NCI-H2196 treated with DMSO at 0.1 percent for 48 hours (cell line): ENCODE data around the gene CCDC43.
A peak's percentile ranks its signal among the peaks of the same experiment; 100 is the strongest.
"Not testable (repeated sequence)": the region's sequence is repeated elsewhere in the genome, so short reads cannot be mapped to it uniquely, and the experiment has no call there.

ENCODE experiments used
- DNase-seq: peaks from one replicate; lab custom pipeline; 2025; ENCODE audit not compliant: unreplicated experiment; lab: John Stamatoyannopoulos, UW

The CCDC43 gene, protein sequence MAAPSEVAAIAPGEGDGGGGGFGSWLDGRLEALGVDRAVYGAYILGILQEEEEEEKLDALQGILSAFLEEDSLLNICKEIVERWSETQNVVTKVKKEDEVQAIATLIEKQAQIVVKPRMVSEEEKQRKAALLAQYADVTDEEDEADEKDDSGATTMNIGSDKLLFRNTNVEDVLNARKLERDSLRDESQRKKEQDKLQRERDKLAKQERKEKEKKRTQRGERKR

DNA sequence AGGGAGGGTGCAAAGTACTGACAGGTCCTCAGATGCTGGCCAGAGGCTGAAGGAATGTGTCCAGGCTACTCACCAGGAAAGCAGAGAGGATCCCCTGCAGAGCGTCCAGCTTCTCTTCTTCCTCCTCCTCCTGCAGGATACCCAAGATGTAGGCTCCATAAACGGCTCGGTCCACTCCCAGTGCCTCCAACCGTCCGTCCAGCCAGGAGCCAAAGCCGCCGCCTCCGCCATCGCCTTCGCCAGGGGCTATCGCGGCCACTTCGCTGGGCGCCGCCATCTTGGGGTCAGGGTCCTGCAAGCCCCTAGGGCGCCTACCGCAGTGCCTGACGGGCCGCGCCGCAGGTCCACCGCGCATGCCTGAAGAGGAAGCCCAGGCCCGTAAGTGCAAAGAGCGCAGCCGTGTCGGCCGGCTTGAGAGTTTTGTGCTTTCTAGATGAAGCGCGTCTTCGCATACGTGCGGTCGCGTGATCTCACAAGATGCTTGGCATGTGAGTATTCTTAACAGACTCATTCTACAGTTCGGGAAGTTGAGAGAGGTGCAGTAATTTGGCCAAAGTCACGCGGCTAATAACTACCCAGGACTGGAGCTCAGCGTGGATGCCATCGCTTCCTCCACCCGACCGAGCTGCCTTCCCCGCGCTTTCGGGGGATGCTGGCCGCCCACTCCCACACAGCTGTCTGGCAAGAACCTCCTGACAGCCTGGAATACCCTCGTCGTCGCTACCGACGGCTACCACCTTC lies at the start of gene CCDC43:
Gene CCDC43 (minus strand): TSS at position 300 of the 741 bp plus-strand sequence. CDS start 23 bp downstream, at position 277.
- DNase-seq = peak; percentile 93

- DNase-seq = no peak
Observed at GRCh38 chr17:44738214-44738906, 48.8 kb upstream of the CCDC43 start.

- no peak for DNase-seq
Observed at GRCh38 chr17:44736551-44737240, 47.1 kb upstream of the CCDC43 start.

GRCh38 chr17:44734272-44734671 lies 44.7 kb upstream of the CCDC43 start:
- no peak for DNase-seq

GRCh38 chr17:44733753-44734152 lies 44.2 kb upstream of the CCDC43 start:
- DNase-seq = no peak

GRCh38 chr17:44726121-44726520 lies 36.5 kb upstream of the CCDC43 start:
- DNase-seq = not testable (repeated sequence)

DNA sequence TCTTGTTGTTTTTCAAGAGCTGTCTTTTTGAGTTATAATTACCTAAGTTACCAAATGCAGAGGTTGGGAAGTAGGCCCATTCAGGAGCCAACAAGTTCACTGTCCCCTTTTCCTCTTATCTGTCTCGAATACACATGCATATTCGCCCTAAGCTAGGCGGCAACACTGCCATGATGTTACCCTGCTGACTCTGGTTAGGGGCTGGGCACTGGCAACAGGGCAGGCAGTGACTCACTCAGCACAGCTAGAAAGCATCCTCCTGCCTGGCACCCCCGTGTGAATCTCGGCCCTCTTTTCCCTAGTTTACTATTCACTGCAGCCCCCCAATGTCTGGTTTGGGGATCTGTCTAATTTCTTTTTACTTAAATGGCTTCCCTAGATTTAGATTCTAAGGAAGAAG lies 32.7 kb upstream of the CCDC43 start:
- DNase-seq = no peak

- no peak for DNase-seq
Observed at GRCh38 chr17:44719444-44719843, 29.9 kb upstream of the CCDC43 start.

- peak; percentile 85 for DNase-seq
Observed at GRCh38 chr17:44708401-44709263, 19.1 kb upstream of the CCDC43 start, which contains the start of gene DBF4B. DBF4B (plus strand) TSS chr17:44708665; CDS start chr17:44708821, 156 bp downstream.

- no peak for DNase-seq
Observed at GRCh38 chr17:44707755-44708400, 18.3 kb upstream of the CCDC43 start.

DNA sequence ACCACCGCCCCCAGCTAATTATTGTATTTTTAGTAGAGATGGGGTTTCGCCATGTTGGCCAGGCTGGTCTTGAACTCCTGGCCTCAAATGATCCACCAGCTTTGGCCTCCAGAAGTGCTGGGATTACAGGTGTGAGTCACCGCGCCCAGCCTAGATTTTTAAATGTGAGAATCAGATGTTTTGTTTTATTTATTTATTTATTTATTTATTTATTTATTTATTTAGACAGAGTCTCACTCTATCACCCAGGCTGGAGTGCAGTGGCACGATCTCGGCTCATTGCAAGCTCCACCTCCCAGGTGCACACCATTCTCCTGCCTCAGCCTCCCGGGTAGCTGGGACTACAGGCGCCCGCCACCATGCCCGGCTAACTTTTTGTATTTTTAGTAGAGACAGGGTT lies 10.7 kb upstream of the CCDC43 start:
- not testable (repeated sequence) for DNase-seq

- no peak for DNase-seq
Observed at GRCh38 chr17:44693609-44694008, 4.0 kb upstream of the CCDC43 start.

- DNase-seq = peak; percentile 73
Observed at GRCh38 chr17:44690746-44691306, 1.2 kb upstream of the CCDC43 start.

- no peak for DNase-seq
Observed at GRCh38 chr17:44688675-44689476, 700 bp downstream of the CCDC43 start.

DNA sequence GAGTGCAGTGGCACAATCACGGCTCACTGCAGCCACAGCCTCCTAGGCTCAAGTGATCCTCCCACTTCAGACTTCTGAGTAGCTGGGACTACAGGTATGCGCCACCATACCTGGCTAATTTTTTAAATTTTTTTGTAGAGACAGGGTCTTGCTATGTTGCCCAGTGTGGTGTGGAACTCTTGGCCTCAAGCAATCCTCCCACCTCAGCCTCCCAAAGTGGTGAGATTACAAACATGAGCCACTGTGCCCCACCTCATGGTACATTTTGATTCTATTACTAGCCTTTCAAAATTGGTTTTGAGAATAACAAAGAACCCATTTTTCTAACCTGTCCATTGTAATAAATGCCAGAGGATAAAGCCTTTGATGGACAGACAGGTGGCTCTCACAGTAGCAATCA lies 1.4 kb downstream of the CCDC43 start:
- DNase-seq = no peak

GRCh38 chr17:44687756-44688155 lies 1.8 kb downstream of the CCDC43 start:
- no peak for DNase-seq

GRCh38 chr17:44683303-44683702 lies 6.3 kb downstream of the CCDC43 start:
- DNase-seq = not testable (repeated sequence)

DNA sequence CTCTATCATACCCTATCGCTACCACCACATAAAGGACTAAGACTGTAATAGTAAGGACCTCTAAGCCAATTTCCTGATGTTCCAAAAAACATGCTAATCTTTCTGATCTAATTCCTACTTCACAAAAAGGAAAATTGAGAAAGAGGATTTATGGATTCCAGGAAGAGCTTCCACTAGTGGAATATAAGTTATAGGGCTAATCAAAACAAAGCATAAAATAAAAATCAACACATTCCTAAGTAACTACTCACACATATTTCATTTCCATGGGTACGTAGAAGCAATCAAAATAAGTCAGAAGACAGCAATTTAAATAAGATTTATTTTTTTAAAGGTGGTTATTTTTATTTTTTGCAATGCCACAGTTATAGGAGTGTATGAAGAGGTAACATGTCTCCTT lies 12.4 kb downstream of the CCDC43 start:
- DNase-seq = no peak

- DNase-seq = no peak
Observed at GRCh38 chr17:44673893-44674292, 15.7 kb downstream of the CCDC43 start.
